Mammary epithelial cell (primary cell): ENCODE measurements around the gene GRID2.

ENCODE experiments used
- EZH2 ChIP-seq: IDR thresholded peaks from 2 replicates; pipeline ENCODE4 v1.6.1; 2012; ENCODE audit warnings: low read length, inconsistent platforms, borderline replicate concordance
- TF ChIP-seq, protein P1 (sequence below), 2 donors: IDR thresholded peaks in 1 of 2; conservative IDR thresholded peaks in 1 of 2; 2 replicates each; pipeline ENCODE4 v1.5.1; 2011 to 2012; ENCODE audit warnings: inconsistent platforms in 2 of 2, low read length in 2 of 2, mild to moderate bottlenecking in 2 of 2, control low read depth in 1 of 2, low read depth in 1 of 2; ENCODE audit not compliant: insufficient read depth in 1 of 2; ENCODE audit errors: extremely low read depth in 1 of 2

DNA sequence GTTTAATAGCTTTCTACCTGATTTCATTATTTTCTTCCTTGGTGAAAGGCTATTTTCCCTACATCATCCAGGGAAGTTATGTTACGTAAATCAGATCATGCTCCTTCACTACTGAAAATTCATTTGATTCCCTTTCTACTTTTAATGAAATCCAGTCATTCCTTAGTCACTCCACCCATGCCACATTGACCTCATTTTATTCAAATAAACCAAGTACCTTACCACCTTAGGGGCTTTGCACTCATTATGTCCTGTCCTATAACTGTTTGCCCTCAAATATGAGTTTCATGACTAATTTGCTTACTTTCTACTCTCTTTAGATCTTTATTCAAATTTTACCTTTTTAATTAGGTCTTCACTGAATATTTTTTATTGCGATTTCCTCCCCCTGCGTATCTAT lies 374.0 kb downstream of the GRID2 start:
- TF ChIP-seq, protein P1, sequence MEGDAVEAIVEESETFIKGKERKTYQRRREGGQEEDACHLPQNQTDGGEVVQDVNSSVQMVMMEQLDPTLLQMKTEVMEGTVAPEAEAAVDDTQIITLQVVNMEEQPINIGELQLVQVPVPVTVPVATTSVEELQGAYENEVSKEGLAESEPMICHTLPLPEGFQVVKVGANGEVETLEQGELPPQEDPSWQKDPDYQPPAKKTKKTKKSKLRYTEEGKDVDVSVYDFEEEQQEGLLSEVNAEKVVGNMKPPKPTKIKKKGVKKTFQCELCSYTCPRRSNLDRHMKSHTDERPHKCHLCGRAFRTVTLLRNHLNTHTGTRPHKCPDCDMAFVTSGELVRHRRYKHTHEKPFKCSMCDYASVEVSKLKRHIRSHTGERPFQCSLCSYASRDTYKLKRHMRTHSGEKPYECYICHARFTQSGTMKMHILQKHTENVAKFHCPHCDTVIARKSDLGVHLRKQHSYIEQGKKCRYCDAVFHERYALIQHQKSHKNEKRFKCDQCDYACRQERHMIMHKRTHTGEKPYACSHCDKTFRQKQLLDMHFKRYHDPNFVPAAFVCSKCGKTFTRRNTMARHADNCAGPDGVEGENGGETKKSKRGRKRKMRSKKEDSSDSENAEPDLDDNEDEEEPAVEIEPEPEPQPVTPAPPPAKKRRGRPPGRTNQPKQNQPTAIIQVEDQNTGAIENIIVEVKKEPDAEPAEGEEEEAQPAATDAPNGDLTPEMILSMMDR (conservative IDR thresholded peaks at IDR 0.05 in 1 of 2, IDR thresholded peaks at IDR 0.05 in 1 of 2; ENCODE audit: extremely low read depth in 1 of 2, insufficient read depth in 1 of 2, low read depth in 1 of 2, low read length in 2 of 2) = no peak
- TF ChIP-seq EZH2 = no peak
